ENCODE data around the gene SCN1B.

SCN1B gene

GRCh38 chr19:35069696-35070095 is 39.4 kb downstream of the SCN1B start:
- no peak for FAIRE-seq
- DNase-seq (ENCODE audit: insufficient read length, low spot score), result no peak

GRCh38 chr19:35070471-35070870 is 40.2 kb downstream of the SCN1B start:
- DNase-seq (ENCODE audit: insufficient read length, low spot score) (no peak), FAIRE-seq (no peak)

DNA sequence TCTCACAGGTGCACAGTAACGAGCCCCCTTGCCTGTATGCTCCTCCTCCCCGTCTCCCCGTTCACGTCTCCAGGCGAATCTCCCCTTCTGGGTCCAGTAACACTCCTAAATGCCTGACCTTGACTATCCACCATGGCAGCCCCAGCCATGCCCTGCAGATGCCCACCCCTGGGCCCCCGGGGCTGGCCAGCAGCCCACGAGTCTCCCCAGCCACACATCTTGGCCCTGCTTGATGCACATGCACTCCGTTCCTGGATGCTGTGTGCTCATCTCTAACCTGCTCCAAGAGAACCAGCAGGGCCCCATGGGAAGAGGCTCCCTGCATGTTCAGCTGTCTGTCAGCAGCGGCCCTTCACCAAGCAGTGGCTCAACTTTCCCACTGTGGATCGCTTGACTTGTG is 43.2 kb downstream of the SCN1B start:
- FAIRE-seq, result no peak
- DNase-seq (ENCODE audit: insufficient read length, low spot score), result no peak

DNA sequence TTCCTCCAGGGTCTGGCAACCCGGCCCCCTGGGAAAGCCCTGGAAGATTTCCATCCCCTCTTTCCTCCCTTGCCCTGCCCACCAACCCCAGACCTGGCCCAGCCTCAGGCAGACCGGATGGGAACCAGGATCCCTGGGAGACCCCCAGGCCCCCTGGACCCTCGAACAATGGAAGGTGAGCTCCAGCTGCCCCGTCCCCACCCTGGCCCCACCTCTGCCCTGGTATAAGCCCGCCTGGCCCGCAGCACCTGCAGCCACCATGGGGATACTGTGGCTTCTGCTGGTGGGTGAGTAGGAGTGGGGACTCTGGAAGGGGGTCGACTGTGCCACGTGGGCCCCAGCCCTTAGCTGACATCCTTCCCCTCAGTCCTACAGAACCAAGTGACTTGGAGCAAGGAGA is 43.7 kb downstream of the SCN1B start:
- FAIRE-seq, result no peak
- DNase-seq (ENCODE audit: insufficient read length, low spot score), result no peak

DNA sequence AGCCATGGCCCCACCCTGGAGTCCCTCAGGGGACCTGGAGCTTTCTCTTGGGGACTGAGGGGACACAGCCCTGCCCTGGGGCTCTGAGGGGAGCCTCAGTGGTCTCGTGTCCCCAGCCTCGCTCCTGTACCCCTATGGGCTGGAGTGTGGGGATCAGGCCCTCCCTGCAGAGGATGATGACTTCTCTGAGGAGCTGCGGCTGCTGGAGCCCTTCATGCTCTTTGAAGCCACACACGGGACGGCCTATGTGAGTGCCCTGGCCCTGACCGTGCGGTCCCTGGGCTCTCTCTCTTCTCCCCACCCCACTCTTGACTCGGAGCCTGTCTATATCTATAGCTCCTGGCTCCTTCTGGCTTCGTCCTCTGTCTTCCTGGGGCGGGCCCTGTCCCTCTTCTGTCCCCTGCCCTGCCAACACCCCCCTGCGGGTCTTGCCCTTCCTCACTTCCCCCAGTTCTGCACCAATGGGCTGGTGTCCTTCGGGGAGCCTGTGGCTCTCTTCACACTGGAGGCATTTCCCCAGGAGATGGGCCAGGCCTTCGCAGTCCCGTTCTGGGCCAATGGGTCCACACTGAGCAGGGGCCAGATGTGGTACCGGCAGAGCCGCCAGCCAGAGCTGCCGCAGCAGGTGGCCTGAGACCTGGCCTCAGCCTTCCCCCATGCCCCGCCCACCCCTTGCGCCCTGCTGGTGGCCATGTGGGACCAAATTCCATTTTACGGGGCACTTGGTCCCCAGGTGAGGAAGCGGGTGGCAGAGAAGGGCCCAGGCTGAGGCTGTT is 44.3 kb downstream of the SCN1B start:
- FAIRE-seq (no peak), DNase-seq (ENCODE audit: insufficient read length, low spot score) (no peak)

DNA sequence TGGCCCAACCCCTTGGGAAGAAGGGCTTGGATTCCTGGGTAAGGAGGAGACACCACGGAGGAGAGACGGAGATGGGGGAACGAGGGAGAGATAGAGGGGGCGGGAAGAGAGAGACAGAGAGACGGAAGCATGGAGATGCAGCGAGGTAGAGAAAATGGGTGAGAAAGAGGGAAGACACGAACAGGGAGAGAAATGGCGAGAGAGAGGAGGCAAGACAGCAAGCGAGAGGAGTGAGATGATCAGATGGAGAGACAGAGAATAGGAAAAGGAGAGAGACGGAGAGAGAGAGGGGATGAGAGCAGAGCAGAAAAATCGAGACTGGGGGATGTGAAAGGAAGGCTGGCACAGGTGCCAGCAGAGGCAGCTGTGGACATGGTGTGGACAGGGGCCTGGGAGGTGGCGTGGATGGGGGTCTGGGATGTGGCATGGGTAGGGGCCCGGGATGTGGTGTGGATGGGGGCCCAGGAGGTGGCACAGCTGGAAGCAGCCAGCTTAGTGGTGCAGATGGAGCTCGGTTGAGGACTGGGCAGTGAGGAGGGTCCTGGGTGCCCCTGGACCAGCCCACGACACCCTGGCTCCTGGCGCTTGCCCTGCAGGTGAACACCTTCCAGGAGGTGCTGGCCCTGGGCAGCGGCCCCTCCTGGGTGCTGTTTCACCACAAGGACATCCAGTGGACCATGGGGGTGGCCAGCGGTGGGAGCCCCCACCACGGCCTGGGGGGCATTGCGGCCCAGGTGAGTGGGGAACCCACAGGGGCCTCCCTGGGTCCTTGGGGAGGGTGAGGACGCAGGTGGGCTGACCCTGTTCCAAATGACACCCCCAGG is 45.1 kb downstream of the SCN1B start:
- FAIRE-seq (no peak), DNase-seq (ENCODE audit: insufficient read length, low spot score) (no peak)

- no peak for DNase-seq (ENCODE audit: insufficient read length, low spot score)
- no peak for FAIRE-seq
Observed at GRCh38 chr19:35076026-35076370, 45.7 kb downstream of the SCN1B start.

- FAIRE-seq (no peak), DNase-seq (ENCODE audit: insufficient read length, low spot score) (no peak)
Observed at GRCh38 chr19:35076657-35077056, 46.4 kb downstream of the SCN1B start.

- no peak for DNase-seq (ENCODE audit: insufficient read length, low spot score)
- no peak for FAIRE-seq
Observed at GRCh38 chr19:35077411-35078223, 47.3 kb downstream of the SCN1B start.

DNA sequence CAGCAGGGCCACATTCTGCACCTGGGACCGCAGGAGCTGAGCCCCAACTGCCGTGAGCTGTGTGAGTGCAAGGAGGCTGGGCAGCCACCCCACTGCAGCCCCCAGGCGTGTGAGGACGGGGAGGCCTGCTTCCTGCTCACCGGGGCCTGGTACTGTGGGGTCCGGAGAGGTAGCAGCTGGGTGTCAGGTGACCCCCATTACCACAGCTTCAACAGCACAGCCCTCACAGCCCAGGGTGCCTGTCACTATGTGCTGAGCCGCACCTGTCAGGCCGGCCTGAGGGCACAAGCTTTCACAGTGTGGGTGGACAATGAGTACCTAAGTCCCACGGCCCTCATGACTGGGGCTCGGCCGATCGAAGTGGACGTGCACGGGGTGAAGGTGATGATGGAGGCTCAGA is 49.6 kb downstream of the SCN1B start:
- no peak for DNase-seq (ENCODE audit: insufficient read length, low spot score)
- FAIRE-seq, result no peak

DNA sequence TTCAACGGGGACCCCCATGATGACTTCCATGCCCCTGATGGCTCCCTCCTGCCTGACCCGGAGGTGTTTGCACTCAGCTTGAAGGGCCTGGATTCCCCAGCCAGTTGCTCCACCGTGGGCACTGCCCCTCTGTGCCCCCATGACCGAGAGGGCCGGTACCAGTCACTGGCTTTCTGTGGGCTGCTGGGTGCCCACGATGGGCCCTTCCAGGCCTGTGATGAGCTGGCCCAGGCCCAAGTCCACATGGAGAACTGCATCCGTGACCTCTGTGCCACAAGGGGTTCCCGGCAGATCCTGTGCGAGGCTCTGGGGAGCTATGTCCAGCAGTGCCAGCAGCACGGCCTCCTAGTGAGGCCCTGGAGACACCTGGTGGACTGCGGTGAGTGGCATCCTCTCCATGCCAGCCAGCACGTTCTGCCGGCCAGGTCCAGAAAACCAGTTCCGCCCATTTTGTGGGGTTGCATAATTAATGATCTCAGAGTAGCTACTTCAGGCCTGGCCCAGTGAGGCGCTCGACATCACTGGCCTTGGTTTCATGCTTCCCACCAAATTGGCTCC is 50.4 kb downstream of the SCN1B start:
- no peak for DNase-seq (ENCODE audit: insufficient read length, low spot score)
- no peak for FAIRE-seq

- no peak for FAIRE-seq
Observed at GRCh38 chr19:35081201-35081600, 50.9 kb downstream of the SCN1B start.

DNA sequence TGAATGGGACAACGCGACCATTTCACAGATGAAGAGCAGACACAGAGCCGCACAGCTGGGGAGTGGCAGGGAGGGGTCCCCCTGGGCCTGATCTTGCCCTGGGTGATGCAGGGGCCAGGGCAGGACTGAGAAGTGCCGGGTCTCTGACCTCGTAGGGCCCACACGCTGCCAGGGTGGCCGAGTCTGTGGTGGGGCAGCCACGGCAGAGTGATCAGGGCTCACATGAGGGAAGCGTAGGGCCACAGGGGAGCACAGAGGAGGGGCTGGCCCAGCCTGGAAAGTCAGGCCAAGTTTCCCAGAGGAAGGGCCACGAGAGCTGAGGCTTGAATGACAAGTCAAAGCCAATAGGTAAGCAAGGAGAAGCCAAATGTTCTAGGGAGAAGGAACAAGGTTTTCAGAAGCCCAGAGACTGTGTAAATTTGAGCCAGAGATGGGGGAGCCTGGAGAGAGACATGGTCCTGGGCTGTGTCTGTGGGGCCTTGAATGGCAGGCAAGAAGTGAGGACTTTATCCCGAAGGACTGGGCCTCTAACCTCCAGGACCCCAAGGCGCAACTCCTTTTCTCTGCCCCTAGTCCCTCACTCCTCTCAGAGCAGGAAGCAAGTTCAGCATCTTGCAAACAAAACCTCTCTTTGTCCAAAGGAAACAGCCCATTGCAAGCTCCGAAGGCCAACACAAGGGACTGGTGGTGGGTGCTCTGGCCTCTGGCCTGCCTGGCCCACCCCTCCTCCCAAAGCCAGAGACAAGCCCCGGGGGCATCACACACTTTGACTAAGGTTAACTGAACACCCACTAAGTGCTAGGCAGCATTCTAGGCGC is 53.6 kb downstream of the SCN1B start:
- FAIRE-seq (no peak), DNase-seq (ENCODE audit: insufficient read length, low spot score) (no peak)

More at GRCh38 chr19:35081201-35081600, 50.9 kb downstream of the SCN1B start:
- no peak for DNase-seq (ENCODE audit: insufficient read length, low spot score)

GRCh38 chr19:35084509-35084762 is 54.2 kb downstream of the SCN1B start:
- FAIRE-seq, result no peak
- no peak for DNase-seq (ENCODE audit: insufficient read length, low spot score)

- DNase-seq (ENCODE audit: insufficient read length, low spot score) (peak; percentile 44), FAIRE-seq (peak; percentile 47)
Observed at GRCh38 chr19:35085947-35086346, 55.7 kb downstream of the SCN1B start.

DNA sequence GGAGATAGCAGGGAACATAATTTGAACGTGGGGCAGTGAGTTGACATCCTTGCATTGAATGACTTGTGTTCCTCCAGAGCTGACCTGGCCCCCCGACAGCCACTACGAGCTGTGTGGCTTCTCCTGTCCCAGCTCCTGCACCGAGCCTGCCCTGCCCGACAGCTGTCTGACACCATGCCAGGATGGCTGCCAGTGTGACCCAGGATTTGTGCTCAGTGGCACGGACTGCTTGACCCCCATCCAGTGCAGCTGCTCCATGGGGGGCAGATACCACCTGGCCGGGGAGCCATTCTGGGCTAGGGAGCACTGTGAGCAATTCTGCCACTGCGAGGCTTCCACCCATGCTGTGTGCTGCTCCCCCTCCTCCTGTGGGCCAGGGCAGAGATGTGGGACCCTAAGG is 56.2 kb downstream of the SCN1B start:
- FAIRE-seq, result peak; percentile 21
- DNase-seq (ENCODE audit: insufficient read length, low spot score), result no peak

DNA sequence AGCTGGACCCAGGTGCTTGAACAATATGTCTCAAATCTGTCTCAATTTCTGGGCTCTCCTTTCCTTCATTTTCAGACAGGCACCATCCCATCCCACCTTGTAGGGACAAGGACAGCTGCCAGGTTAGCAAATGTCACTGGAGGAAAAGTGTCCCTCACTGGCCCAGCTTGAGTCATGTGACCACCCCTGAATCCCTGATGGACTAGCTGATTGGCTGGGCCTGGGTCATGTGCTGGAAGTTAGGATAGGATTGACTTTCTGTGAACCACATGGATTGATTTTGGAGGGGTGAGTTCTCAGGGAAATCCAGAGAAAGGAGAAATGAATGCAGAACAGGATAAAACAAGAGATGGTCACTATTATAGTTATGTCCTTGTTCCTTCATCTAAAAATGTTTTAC is 57.1 kb downstream of the SCN1B start:
- DNase-seq (ENCODE audit: insufficient read length, low spot score) (no peak), FAIRE-seq (no peak)

DNA sequence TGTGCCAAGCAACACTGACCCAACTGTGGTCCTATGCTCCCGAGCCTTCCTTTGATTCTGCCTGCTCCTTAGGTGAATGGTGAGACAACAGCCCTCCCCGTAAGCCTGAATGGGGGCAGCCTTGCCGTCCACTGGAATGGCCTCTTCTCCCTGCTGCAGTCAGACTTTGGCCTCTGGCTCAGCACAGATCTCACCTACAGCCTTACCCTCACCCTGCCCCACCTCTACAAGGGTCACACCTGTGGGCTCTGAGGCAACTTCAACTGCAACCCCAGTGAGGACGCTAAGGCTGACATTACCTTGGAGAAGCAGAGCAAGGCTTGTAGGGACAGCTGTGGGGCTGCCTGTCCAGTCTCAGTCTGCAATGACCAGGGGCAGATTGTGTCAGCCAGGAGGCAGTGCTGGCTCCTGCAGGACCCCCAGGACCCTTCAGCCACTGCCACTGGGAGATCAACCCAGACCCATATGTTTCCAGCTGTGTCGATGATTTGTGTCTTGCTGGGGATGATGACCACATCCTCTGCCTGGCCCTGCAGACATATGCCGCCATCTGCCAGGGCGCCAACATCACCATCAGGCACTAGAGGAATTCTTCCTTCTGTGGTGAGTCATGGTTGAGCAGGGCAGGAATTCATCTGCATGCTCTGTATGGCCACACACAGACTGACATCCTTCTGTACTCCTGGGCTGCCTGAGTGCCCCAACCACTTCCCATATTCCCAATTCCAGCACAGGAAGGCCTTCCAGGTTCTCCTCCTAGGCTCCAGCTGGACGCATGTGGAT is 58.1 kb downstream of the SCN1B start:
- no peak for FAIRE-seq
- DNase-seq (ENCODE audit: insufficient read length, low spot score), result no peak

GRCh38 chr19:35089554-35089953 is 59.3 kb downstream of the SCN1B start:
- DNase-seq (ENCODE audit: insufficient read length, low spot score) (no peak), FAIRE-seq (no peak)
